ENCODE measurements around the gene HSPA4. TPM values are rescaled to one million over a fixed set of nuclear protein-coding genes. Genes with fewer than 3 reads are reported as not detected.

Gene HSPA4
- polyA plus RNA-seq, 1 donor (not counting 4 experiments of a cell fraction or from before 2014, with no cell fraction given) = 119 TPM

- dilution Hi-C loops (cut with MboI; ENCODE audit: extremely low pct_ligation_motif_present, low sequenced_read_pairs) = no loop called here
- TF ChIP-seq EZH2 (IDR thresholded peaks at IDR 0.05; ENCODE audit: low read length) = no peak
- no peak for TF ChIP-seq CTCF (optimal IDR thresholded peaks at IDR 0.05 in 1 of 3, IDR thresholded peaks at IDR 0.05 in 1 of 3, conservative IDR thresholded peaks at IDR 0.05 in 1 of 3; ENCODE audit: extremely low read depth in 1 of 3, insufficient read depth in 2 of 3, low read length in 3 of 3)
- Histone ChIP-seq H3K4me3 (ENCODE audit: control insufficient read depth in 2 of 3, extremely low read depth in 1 of 3, insufficient read depth in 2 of 3, low read depth in 1 of 3, low read length in 3 of 3) (peak overlapping the region; percentile 76 to 96 (median 90)), H3K36me3 (ENCODE audit: control insufficient read depth in 2 of 2, extremely low read depth in 1 of 2, insufficient read depth in 2 of 2, low read length in 2 of 2) (peaks cover 0 to 2% of the 10 kb centered on the region in 2 experiments), H4K20me1 (ENCODE audit: control insufficient read depth, extremely low read depth, insufficient read depth, low read length) (peaks cover 5% of the 10 kb centered on the region), H3K4me1 (ENCODE audit: control insufficient read depth, extremely low read depth, insufficient read depth, low read length) (peaks cover 20% of the 10 kb centered on the region), H3K4me2 (ENCODE audit: control insufficient read depth, extremely low read depth, insufficient read depth, low read depth, low read length) (peak overlapping the region; percentile 93), H3K9ac (ENCODE audit: control insufficient read depth, extremely low read depth, insufficient read depth, low read length) (peak overlapping the region; percentile 99), H3K9me3 (ENCODE audit: control insufficient read depth, low read depth, low read length) (no peaks in the 10 kb centered on the region), H3K9me1 (ENCODE audit: control insufficient read depth, extremely low read depth, insufficient read depth, low read length) (no peaks in the 10 kb centered on the region), H3K79me2 (ENCODE audit: control insufficient read depth, insufficient read depth, low read length) (peaks cover 43% of the 10 kb centered on the region), H2AFZ (ENCODE audit: control insufficient read depth, low read length) (peak overlapping the region; percentile 82), H3K27me3 (ENCODE audit: control insufficient read depth, extremely low read depth, insufficient read depth, low read length) (no peaks in the 10 kb centered on the region), H3K27ac (ENCODE audit: control insufficient read depth, insufficient read depth, low read length) (peak overlapping the region; percentile 92)
- no peak for DNase-seq (ENCODE audit: low read depth, low spot score)
- FAIRE-seq = no peak
Observed at GRCh38 chr5:133050521-133050920, 1.3 kb upstream of the HSPA4 start.

GRCh38 chr5:133051061-133051541 is 712 bp upstream of the HSPA4 start:
- no peaks in the 10 kb centered on the region for H3K9me1 ChIP-seq (ENCODE audit: control insufficient read depth, extremely low read depth, insufficient read depth, low read length)
- H3K4me1 ChIP-seq (ENCODE audit: control insufficient read depth, extremely low read depth, insufficient read depth, low read length) = peaks cover 20% of the 10 kb centered on the region
- TF ChIP-seq EZH2 (IDR thresholded peaks at IDR 0.05; ENCODE audit: low read length) = no peak
- no peak for TF ChIP-seq CTCF (optimal IDR thresholded peaks at IDR 0.05 in 1 of 3, IDR thresholded peaks at IDR 0.05 in 1 of 3, conservative IDR thresholded peaks at IDR 0.05 in 1 of 3; ENCODE audit: extremely low read depth in 1 of 3, insufficient read depth in 2 of 3, low read length in 3 of 3)
- FAIRE-seq (no peak), DNase-seq (ENCODE audit: low read depth, low spot score) (no peak)
- peak overlapping the region; percentile 92 for H3K27ac ChIP-seq (ENCODE audit: control insufficient read depth, insufficient read depth, low read length)
- peak overlapping the region; percentile 99 for H3K9ac ChIP-seq (ENCODE audit: control insufficient read depth, extremely low read depth, insufficient read depth, low read length)
- peak overlapping the region; percentile 87 for H2AFZ ChIP-seq (ENCODE audit: control insufficient read depth, low read length)
- H3K4me3 ChIP-seq (ENCODE audit: control insufficient read depth in 2 of 3, extremely low read depth in 1 of 3, insufficient read depth in 2 of 3, low read depth in 1 of 3, low read length in 3 of 3) = peak overlapping the region; percentile 76 to 96 (median 90)
- H3K9me3 ChIP-seq (ENCODE audit: control insufficient read depth, low read depth, low read length) = no peaks in the 10 kb centered on the region
- H3K27me3 ChIP-seq (ENCODE audit: control insufficient read depth, extremely low read depth, insufficient read depth, low read length) = no peaks in the 10 kb centered on the region
- H3K4me2 ChIP-seq (ENCODE audit: control insufficient read depth, extremely low read depth, insufficient read depth, low read depth, low read length) = peak overlapping the region; percentile 93
- H4K20me1 ChIP-seq (ENCODE audit: control insufficient read depth, extremely low read depth, insufficient read depth, low read length) = peaks cover 8% of the 10 kb centered on the region
- dilution Hi-C loops (cut with MboI; ENCODE audit: extremely low pct_ligation_motif_present, low sequenced_read_pairs) = no loop called here
- peaks cover 0 to 8% of the 10 kb centered on the region in 2 experiments for H3K36me3 ChIP-seq (ENCODE audit: control insufficient read depth in 2 of 2, extremely low read depth in 1 of 2, insufficient read depth in 2 of 2, low read length in 2 of 2)
- H3K79me2 ChIP-seq (ENCODE audit: control insufficient read depth, insufficient read depth, low read length) = peaks cover 49% of the 10 kb centered on the region
